DOHH2 (cell line): ENCODE data around the gene PLAAT2.

Experiments used
- H3F3A ChIP-seq: fragments of 200-600 bp; sonication (generic), shearing (Covaris generic); 2 replicates; pipeline ENCODE4 v1.6.0; 2016; ENCODE audit warnings: antibody characterized with exemption, mild to moderate bottlenecking; ENCODE audit not compliant: control insufficient read depth, insufficient read depth
- H3K27ac ChIP-seq: fragments of 200-600 bp; sonication (generic); 2 replicates; pipeline ENCODE4 v1.5.1; 2014; ENCODE audit warnings: low read depth, mild to moderate bottlenecking, low read length, moderate library complexity
- H3K27me3 ChIP-seq: fragments of 200-600 bp; sonication (generic); 2 replicates; pipeline ENCODE4 v1.6.1; 2014; ENCODE audit warnings: mild to moderate bottlenecking, low read length, mixed read lengths; ENCODE audit not compliant: control insufficient read depth
- H3K36me3 ChIP-seq: fragments of 200-600 bp; sonication (generic); 2 replicates; pipeline ENCODE4 v1.6.1; 2014; ENCODE audit warnings: mild to moderate bottlenecking, low read length, moderate library complexity, mixed read lengths; ENCODE audit not compliant: control insufficient read depth
- H3K4me1 ChIP-seq: fragments of 200-600 bp; sonication (generic); 2 replicates; pipeline ENCODE4 v1.6.1; 2014; ENCODE audit warnings: mild to moderate bottlenecking, low read length, mixed read lengths; ENCODE audit not compliant: control insufficient read depth
- H3K4me2 ChIP-seq: fragments of 200-600 bp; sonication (generic); 2 replicates; pipeline ENCODE4 v1.6.0; 2014; ENCODE audit warnings: mild to moderate bottlenecking, low read length, moderate library complexity
- H3K4me3 ChIP-seq: fragments of 200-600 bp; sonication (generic); 2 replicates; pipeline ENCODE4 v1.5.1; 2014; ENCODE audit warnings: mild to moderate bottlenecking, low read length, mixed read lengths
- H3K79me2 ChIP-seq: fragments of 200-600 bp; sonication (generic); 2 replicates; pipeline ENCODE4 v1.6.1; 2014; ENCODE audit warnings: mild to moderate bottlenecking, low read length, mixed read lengths; ENCODE audit not compliant: control insufficient read depth
- H3K9me2 ChIP-seq: fragments of 200-600 bp; sonication (generic); replicated peaks from 2 replicates; pipeline ENCODE4 v1.6.1; 2014; ENCODE audit warnings: mild to moderate bottlenecking, low read length, mixed read lengths; ENCODE audit not compliant: control insufficient read depth
- H3K9me3 ChIP-seq: fragments of 200-600 bp; sonication (generic); 2 replicates; pipeline ENCODE4 v1.6.1; 2014; ENCODE audit warnings: antibody characterized with exemption, low read length, mixed read lengths; ENCODE audit not compliant: control insufficient read depth, insufficient read depth
- H4K20me1 ChIP-seq: fragments of 200-600 bp; sonication (generic); 2 replicates; pipeline ENCODE4 v1.6.0; 2014; ENCODE audit warnings: low read depth, mild to moderate bottlenecking, antibody characterized with exemption, low read length, moderate library complexity; ENCODE audit not compliant: control insufficient read depth, insufficient read depth
- EZH2phosphoT487 ChIP-seq: fragments of 200-600 bp; sonication (generic); IDR thresholded peaks from 2 replicates; pipeline ENCODE4 v1.6.1; 2017; ENCODE audit warnings: borderline replicate concordance, mild to moderate bottlenecking, antibody characterized with exemption, low read length, moderate library complexity, mixed read lengths
- TF ChIP-seq, protein P1 (sequence below): fragments of 200-600 bp; sonication (generic); IDR thresholded peaks from one replicate; pipeline ENCODE4 v1.5.1; 2014; ENCODE audit warnings: antibody characterized with exemption, mild to moderate bottlenecking, low read depth, low read length; ENCODE audit not compliant: poor library complexity, severe bottlenecking

PLAAT2 gene

DNA sequence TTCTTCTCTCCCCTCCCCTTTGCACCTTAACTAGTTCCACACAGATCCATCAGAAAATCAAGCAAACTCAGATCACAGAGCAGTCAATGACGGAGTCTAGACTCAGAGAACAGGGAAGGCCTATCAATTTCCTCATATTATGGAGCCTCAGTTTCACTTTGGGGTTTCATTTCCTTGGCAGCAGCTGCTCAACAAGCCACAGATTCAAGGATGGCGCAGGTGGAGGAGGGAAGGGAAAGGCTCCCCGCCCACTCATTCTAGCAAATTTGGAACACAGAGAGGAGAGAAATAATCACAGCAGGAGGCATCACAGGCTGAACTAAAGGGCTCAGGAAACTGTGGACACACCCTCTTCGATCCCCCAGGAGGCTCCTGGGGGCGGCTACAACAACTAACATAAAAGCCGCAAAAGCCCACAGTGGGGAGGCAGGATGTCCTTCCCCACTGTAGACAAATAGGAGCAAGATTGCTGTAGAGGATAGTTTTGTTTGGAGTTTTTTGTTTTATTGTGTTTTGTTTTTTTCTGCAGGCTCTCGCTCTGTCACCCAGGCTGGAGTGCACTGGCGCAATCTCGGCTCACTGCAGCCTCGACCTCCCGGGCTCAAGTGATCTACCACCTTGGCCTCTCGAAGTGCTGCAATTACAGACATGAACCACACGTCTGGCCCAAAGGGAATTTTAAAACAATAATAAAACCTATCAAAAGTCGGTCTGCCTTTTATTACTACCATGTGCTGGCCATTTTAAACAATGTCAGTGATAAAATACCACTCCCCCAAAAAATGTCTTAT is 47.6 kb upstream of the PLAAT2 start:
- no peaks in the 10 kb centered on the region for H3K9me3 ChIP-seq
- no peak overlapping the region for H3K4me2 ChIP-seq
- H3K4me3 ChIP-seq = no peak overlapping the region
- TF ChIP-seq, protein P1, sequence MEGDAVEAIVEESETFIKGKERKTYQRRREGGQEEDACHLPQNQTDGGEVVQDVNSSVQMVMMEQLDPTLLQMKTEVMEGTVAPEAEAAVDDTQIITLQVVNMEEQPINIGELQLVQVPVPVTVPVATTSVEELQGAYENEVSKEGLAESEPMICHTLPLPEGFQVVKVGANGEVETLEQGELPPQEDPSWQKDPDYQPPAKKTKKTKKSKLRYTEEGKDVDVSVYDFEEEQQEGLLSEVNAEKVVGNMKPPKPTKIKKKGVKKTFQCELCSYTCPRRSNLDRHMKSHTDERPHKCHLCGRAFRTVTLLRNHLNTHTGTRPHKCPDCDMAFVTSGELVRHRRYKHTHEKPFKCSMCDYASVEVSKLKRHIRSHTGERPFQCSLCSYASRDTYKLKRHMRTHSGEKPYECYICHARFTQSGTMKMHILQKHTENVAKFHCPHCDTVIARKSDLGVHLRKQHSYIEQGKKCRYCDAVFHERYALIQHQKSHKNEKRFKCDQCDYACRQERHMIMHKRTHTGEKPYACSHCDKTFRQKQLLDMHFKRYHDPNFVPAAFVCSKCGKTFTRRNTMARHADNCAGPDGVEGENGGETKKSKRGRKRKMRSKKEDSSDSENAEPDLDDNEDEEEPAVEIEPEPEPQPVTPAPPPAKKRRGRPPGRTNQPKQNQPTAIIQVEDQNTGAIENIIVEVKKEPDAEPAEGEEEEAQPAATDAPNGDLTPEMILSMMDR = no peak
- TF ChIP-seq EZH2phosphoT487 = no peak
- no peak overlapping the region for H3K27ac ChIP-seq
- H3F3A ChIP-seq = no peaks in the 10 kb centered on the region
- no peaks in the 10 kb centered on the region for H3K9me2 ChIP-seq
- no peaks in the 10 kb centered on the region for H3K79me2 ChIP-seq
- H3K27me3 ChIP-seq = peaks cover 30% of the 10 kb centered on the region
- H3K36me3 ChIP-seq = no peaks in the 10 kb centered on the region
- peaks cover 9% of the 10 kb centered on the region for H3K4me1 ChIP-seq
- H4K20me1 ChIP-seq = no peaks in the 10 kb centered on the region

DNA sequence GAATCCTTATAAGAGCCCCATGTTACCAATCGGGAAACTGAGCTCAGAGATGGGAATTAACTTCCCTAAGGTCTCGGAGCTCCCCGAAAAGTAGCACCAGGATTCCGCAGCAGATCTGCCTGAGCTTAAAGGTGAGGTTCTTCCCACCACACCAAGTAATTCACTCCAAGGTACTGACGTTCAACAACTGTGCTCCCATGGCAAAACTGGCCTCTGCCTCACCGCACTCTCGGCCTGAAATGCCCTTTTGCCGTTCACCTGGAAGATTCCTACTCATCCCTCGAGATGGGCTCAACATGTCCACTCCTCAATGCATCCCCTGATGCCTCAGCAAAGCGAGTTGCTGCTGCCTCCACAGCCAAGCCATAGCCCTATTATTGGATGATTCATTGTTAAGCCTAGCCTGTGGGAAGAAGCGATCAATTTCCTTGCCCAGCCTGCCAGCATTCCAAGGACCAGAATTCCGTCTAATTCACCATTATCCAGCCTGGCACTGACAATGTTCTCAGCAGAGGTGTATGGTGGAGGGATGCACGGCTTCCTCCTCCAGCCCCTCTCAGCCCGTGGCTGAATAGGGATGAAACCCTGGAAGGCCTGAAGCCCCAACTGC is 46.9 kb upstream of the PLAAT2 start:
- H3K36me3 ChIP-seq = no peaks in the 10 kb centered on the region
- no peaks in the 10 kb centered on the region for H3F3A ChIP-seq
- no peaks in the 10 kb centered on the region for H3K9me3 ChIP-seq
- H3K27ac ChIP-seq = no peak overlapping the region
- peaks cover 30% of the 10 kb centered on the region for H3K27me3 ChIP-seq
- H3K9me2 ChIP-seq = no peaks in the 10 kb centered on the region
- no peak for TF ChIP-seq EZH2phosphoT487
- TF ChIP-seq, protein P1 = no peak
- peaks cover 9% of the 10 kb centered on the region for H3K4me1 ChIP-seq
- no peak overlapping the region for H3K4me2 ChIP-seq
- no peaks in the 10 kb centered on the region for H4K20me1 ChIP-seq
- no peaks in the 10 kb centered on the region for H3K79me2 ChIP-seq
- H3K4me3 ChIP-seq = no peak overlapping the region

DNA sequence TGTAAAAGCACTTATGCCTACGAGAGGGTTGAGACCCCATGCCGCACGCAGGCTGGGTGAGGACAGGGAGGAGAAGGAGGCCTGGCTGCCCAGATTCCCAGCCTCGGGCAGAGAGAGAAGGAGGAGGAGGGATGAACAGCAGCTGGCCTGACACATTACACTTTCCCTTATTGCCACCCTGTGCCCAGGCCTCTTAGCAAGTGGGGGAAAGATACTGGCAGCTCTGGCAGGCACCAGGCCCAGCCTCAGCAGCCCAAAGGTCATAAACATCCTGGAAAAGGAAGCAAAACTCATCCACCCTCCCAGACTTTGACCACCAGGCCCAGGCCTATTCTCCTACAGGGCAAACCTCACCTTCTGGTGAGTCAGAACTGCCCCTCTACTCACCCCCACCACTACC is 46.4 kb upstream of the PLAAT2 start:
- Histone ChIP-seq H3K36me3 (no peaks in the 10 kb centered on the region), H3K4me3 (no peak overlapping the region), H3K27me3 (peaks cover 29% of the 10 kb centered on the region), H3K9me2 (no peaks in the 10 kb centered on the region), H3K27ac (no peak overlapping the region), H3K9me3 (no peaks in the 10 kb centered on the region), H3K4me1 (peaks cover 9% of the 10 kb centered on the region), H3K79me2 (no peaks in the 10 kb centered on the region), H3K4me2 (no peak overlapping the region), H4K20me1 (no peaks in the 10 kb centered on the region), H3F3A (no peaks in the 10 kb centered on the region)
- TF ChIP-seq EZH2phosphoT487 = no peak
- TF ChIP-seq, protein P1 = no peak
